HUES6 (cell line): ENCODE measurements around the gene RNASEH2A.

Source experiments
- H3K27ac ChIP-seq: 2 replicates; pipeline ENCODE4 v1.7.0; 2013; ENCODE audit warnings: low read depth, mild to moderate bottlenecking, low read length, inconsistent platforms
- H3K27me3 ChIP-seq: 2 replicates; pipeline ENCODE4 v1.6.1; 2013; ENCODE audit warnings: low read length; ENCODE audit not compliant: control insufficient read depth, insufficient read depth
- H3K36me3 ChIP-seq: 2 replicates; pipeline ENCODE4 v1.6.1; 2013; ENCODE audit warnings: low read length; ENCODE audit not compliant: control insufficient read depth, insufficient read depth
- H3K4me1 ChIP-seq: 2 replicates; pipeline ENCODE4 v1.6.1; 2013; ENCODE audit warnings: low read length; ENCODE audit not compliant: control insufficient read depth, insufficient read depth
- H3K4me3 ChIP-seq: 2 replicates; pipeline ENCODE4 v1.5.1; 2013; ENCODE audit warnings: low read depth, low read length
- H3K9ac ChIP-seq: one replicate; pipeline ENCODE4 v1.6.1; 2013; ENCODE audit warnings: mild to moderate bottlenecking, low read length
- H3K9me3 ChIP-seq: 2 replicates; pipeline ENCODE4 v1.6.1; 2013; ENCODE audit warnings: low read depth, low read length; ENCODE audit not compliant: control insufficient read depth, insufficient read depth

RNASEH2A gene

GRCh38 chr19:12834976-12835757 is 28.8 kb downstream of the RNASEH2A start:
- no peak overlapping the region for H3K27ac ChIP-seq
- peaks cover 82% of the 10 kb centered on the region for H3K27me3 ChIP-seq
- no peaks in the 10 kb centered on the region for H3K36me3 ChIP-seq
- H3K4me3 ChIP-seq, result peak overlapping the region; percentile 69
- H3K9ac ChIP-seq, result no peak overlapping the region
- H3K9me3 ChIP-seq, result no peaks in the 10 kb centered on the region
- H3K4me1 ChIP-seq, result peaks cover 12% of the 10 kb centered on the region

DNA sequence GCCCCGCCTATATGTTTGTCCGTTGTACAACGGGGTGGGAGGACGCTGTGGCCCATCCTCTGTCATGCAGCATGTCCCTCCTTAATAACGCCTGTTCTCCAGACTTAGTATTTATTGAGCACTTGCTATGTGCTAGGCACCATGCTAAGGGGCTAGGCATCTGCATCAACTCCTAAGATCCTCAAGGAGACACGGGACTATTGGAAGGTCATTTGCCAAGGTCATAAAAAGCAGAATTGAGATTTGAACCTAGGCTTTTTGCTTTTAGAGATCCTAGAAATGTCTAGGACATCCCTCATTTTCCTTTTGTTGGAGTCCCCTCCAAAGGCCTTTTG is 30.1 kb downstream of the RNASEH2A start:
- Histone ChIP-seq H3K9ac (no peak overlapping the region), H3K4me1 (peaks cover 17% of the 10 kb centered on the region), H3K9me3 (no peaks in the 10 kb centered on the region), H3K27me3 (peaks cover 69% of the 10 kb centered on the region), H3K36me3 (no peaks in the 10 kb centered on the region), H3K4me3 (peak overlapping the region; percentile 69; the same call in 1 of the 2 replicates), H3K27ac (no peak overlapping the region)

DNA sequence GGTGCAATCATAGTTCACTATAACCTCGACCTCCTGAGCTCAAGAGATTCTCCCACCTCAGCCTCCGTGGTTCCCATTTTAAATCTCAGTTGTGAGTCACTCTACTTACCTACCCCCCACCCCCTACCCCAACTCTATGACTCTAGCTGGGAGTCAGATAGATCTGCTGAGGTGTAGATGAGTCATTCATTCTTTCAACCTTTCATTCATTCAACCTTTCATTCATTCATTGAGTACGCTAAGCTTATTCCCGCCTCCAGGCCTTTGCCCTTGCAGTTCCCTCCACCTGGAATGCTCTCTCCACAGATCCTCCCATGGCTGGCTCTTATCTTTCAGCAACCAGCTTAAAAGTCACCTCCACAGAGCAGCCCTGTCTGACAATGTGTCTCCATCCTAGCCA is 30.8 kb downstream of the RNASEH2A start:
- peaks cover 19% of the 10 kb centered on the region for H3K4me1 ChIP-seq

GRCh38 chr19:12838182-12838885 is 31.9 kb downstream of the RNASEH2A start, which contains the start of gene MAST1:
Gene MAST1, plus strand, starts transcription at chr19:12838515. Its CDS starts 58 bp downstream, at chr19:12838573.
- H3K27me3 ChIP-seq, result peaks cover 54% of the 10 kb centered on the region
- H3K9me3 ChIP-seq, result no peaks in the 10 kb centered on the region
- H3K4me3 ChIP-seq, result peak within 1 kb of the TSS; percentile 70
- no peak within 1 kb of the TSS for H3K9ac ChIP-seq
- H3K36me3 ChIP-seq, result no peaks in the 10 kb centered on the region; the same call in 1 of the 2 replicates
- peaks cover 19% of the 10 kb centered on the region for H3K4me1 ChIP-seq
- no peak within 1 kb of the TSS for H3K27ac ChIP-seq

More for the DNA sequence above, 30.8 kb downstream of the RNASEH2A start:
- H3K4me3 ChIP-seq, result no peak overlapping the region
- H3K9me3 ChIP-seq, result no peaks in the 10 kb centered on the region
- no peak overlapping the region for H3K27ac ChIP-seq
- H3K9ac ChIP-seq, result no peak overlapping the region
- peaks cover 62% of the 10 kb centered on the region for H3K27me3 ChIP-seq
- no peaks in the 10 kb centered on the region for H3K36me3 ChIP-seq

GRCh38 chr19:12838886-12839756 is 32.7 kb downstream of the RNASEH2A start:
- Histone ChIP-seq H3K9ac (no peak overlapping the region), H3K36me3 (no peaks in the 10 kb centered on the region; the same call in 1 of the 2 replicates), H3K27me3 (peaks cover 49% of the 10 kb centered on the region), H3K27ac (no peak overlapping the region), H3K9me3 (no peaks in the 10 kb centered on the region), H3K4me3 (peak overlapping the region; percentile 70), H3K4me1 (peaks cover 19% of the 10 kb centered on the region)

- Histone ChIP-seq H3K9ac (no peak overlapping the region), H3K27me3 (peaks cover 37% of the 10 kb centered on the region), H3K27ac (peak overlapping the region; percentile 22; the same call in 1 of the 2 replicates), H3K4me3 (peak overlapping the region; percentile 60), H3K9me3 (no peaks in the 10 kb centered on the region), H3K4me1 (peaks cover 19% of the 10 kb centered on the region), H3K36me3 (no peaks in the 10 kb centered on the region; the same call in 1 of the 2 replicates)
Observed at GRCh38 chr19:12840091-12841079, 34.0 kb downstream of the RNASEH2A start.

GRCh38 chr19:12841094-12841493 is 34.7 kb downstream of the RNASEH2A start:
- no peaks in the 10 kb centered on the region; the same call in 1 of the 2 replicates for H3K36me3 ChIP-seq
- peak overlapping the region; percentile 60 for H3K4me3 ChIP-seq
- peaks cover 19% of the 10 kb centered on the region for H3K4me1 ChIP-seq
- H3K9me3 ChIP-seq, result no peaks in the 10 kb centered on the region
- no peak overlapping the region for H3K9ac ChIP-seq
- peaks cover 30% of the 10 kb centered on the region for H3K27me3 ChIP-seq
- H3K27ac ChIP-seq, result peak overlapping the region; percentile 22; the same call in 1 of the 2 replicates

GRCh38 chr19:12842511-12842910 is 36.1 kb downstream of the RNASEH2A start:
- no peak overlapping the region for H3K4me3 ChIP-seq
- no peak overlapping the region for H3K9ac ChIP-seq
- H3K4me1 ChIP-seq, result peaks cover 19% of the 10 kb centered on the region
- peaks cover 26% of the 10 kb centered on the region for H3K27me3 ChIP-seq
- no peaks in the 10 kb centered on the region; the same call in 1 of the 2 replicates for H3K36me3 ChIP-seq
- no peak overlapping the region for H3K27ac ChIP-seq
- H3K9me3 ChIP-seq, result no peaks in the 10 kb centered on the region

- H3K27ac ChIP-seq, result no peak overlapping the region
- no peak overlapping the region for H3K4me3 ChIP-seq
- H3K4me1 ChIP-seq, result peaks cover 19% of the 10 kb centered on the region
- H3K36me3 ChIP-seq, result no peaks in the 10 kb centered on the region; the same call in 1 of the 2 replicates
- H3K9ac ChIP-seq, result no peak overlapping the region
- H3K27me3 ChIP-seq, result peaks cover 25% of the 10 kb centered on the region
- H3K9me3 ChIP-seq, result no peaks in the 10 kb centered on the region
Observed at GRCh38 chr19:12843328-12843727, 36.9 kb downstream of the RNASEH2A start.
